ENCODE results near the gene MRPL53. TPM values are rescaled to one million over a fixed set of nuclear protein-coding genes. Genes with fewer than 3 reads are reported as not detected.

Gene MRPL53
- total and polyA plus RNA-seq, 4 donors, result 12.6 to 72.5 (median 36.1) TPM

DNA sequence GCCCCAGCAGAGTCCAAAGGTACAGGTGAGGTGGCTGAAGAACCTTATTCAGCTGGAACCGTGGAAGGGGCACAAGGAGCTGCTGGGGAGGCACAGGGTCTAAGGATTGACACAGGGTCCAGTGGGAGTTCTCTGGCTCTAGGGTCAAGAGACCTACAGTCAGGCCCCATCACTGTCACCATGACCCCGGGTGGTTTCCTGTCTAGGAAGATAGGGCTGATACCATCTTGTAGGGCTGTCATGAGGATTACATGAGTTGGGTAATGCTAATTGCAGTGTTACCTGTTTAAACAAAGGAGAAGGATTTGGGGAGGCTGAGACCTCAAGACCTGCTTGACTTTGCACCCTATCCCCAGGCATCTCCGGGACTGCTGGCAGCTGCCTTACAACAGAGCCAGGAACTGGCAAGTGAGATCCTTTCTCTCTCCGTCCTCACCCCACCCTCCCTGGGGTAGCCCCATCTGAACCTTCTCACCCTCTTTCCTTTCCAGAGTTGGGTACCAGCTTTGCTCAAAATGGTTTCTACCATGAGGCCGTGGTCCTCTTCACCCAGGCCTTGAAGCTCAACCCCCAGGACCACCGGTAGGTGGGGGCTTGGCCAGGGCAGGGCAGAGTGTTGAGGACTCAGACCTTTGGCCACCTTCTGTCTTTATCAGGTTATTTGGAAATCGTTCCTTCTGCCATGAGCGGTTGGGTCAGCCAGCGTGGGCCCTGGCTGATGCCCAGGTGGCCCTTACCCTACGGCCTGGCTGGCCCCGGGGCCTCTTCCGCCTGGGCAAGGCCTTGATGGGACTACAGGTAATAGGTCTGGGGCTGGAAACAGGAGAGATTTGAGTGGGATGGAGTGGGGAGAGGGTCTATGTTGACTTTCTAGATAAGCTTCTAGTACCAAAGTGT is 19.4 kb upstream of the MRPL53 start:
- peak overlapping the region; percentile 4 to 57 for H3K27ac ChIP-seq (ENCODE audit: low read depth in 1 of 2, low read length in 2 of 2)
- WGBS, result 45% methylated on average over 12 of the region's 12 CpGs

More for the DNA sequence above, 19.4 kb upstream of the MRPL53 start:
- Histone ChIP-seq H3K36me3 (ENCODE audit: control insufficient read depth in 4 of 4, insufficient read depth in 3 of 4, low read depth in 1 of 4, low read length in 3 of 4) (peaks cover 10 to 16% (median 14%) of the 10 kb centered on the region in 4 donors), H3K9me3 (ENCODE audit: control insufficient read depth in 4 of 4, low read length in 3 of 4) (no peaks in the 10 kb centered on the region), H3K27me3 (ENCODE audit: control insufficient read depth in 4 of 4, insufficient read depth in 4 of 4, low read length in 3 of 4) (no peaks in the 10 kb centered on the region), H3K4me3 (ENCODE audit: low read depth in 1 of 3, low read length in 3 of 3) (no peak overlapping the region), H3K9ac (ENCODE audit: low read depth in 1 of 2, low read length in 2 of 2) (no peak overlapping the region), H3K4me1 (ENCODE audit: control insufficient read depth in 4 of 4, insufficient read depth in 4 of 4, low read length in 3 of 4) (peaks cover 38 to 82% (median 65%) of the 10 kb centered on the region in 4 donors)
- no peak for DNase-seq (ENCODE audit: low spot score)
- TF ChIP-seq HNF4A (conservative IDR thresholded peaks at IDR 0.05), result peak; percentile 84 to 95
- TF ChIP-seq, protein P1, sequence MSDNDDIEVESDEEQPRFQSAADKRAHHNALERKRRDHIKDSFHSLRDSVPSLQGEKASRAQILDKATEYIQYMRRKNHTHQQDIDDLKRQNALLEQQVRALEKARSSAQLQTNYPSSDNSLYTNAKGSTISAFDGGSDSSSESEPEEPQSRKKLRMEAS (IDR thresholded peaks at IDR 0.05), result peak; percentile 84
- TF ChIP-seq, protein P2, sequence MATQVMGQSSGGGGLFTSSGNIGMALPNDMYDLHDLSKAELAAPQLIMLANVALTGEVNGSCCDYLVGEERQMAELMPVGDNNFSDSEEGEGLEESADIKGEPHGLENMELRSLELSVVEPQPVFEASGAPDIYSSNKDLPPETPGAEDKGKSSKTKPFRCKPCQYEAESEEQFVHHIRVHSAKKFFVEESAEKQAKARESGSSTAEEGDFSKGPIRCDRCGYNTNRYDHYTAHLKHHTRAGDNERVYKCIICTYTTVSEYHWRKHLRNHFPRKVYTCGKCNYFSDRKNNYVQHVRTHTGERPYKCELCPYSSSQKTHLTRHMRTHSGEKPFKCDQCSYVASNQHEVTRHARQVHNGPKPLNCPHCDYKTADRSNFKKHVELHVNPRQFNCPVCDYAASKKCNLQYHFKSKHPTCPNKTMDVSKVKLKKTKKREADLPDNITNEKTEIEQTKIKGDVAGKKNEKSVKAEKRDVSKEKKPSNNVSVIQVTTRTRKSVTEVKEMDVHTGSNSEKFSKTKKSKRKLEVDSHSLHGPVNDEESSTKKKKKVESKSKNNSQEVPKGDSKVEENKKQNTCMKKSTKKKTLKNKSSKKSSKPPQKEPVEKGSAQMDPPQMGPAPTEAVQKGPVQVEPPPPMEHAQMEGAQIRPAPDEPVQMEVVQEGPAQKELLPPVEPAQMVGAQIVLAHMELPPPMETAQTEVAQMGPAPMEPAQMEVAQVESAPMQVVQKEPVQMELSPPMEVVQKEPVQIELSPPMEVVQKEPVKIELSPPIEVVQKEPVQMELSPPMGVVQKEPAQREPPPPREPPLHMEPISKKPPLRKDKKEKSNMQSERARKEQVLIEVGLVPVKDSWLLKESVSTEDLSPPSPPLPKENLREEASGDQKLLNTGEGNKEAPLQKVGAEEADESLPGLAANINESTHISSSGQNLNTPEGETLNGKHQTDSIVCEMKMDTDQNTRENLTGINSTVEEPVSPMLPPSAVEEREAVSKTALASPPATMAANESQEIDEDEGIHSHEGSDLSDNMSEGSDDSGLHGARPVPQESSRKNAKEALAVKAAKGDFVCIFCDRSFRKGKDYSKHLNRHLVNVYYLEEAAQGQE (IDR thresholded peaks at IDR 0.05), result peak; percentile 44
- peak; percentile 67 for TF ChIP-seq HNF4G (IDR thresholded peaks at IDR 0.05)
- TF ChIP-seq FOXA2 (IDR thresholded peaks at IDR 0.05), result no peak
- TF ChIP-seq TAF1 (conservative IDR thresholded peaks at IDR 0.05), result no peak
- TF ChIP-seq GABPA (IDR thresholded peaks at IDR 0.05 in 1 of 2, conservative IDR thresholded peaks at IDR 0.05 in 1 of 2), result peak in 1 of 2 donors; percentile 74
- peak; percentile 15 to 28 for TF ChIP-seq RAD21 (IDR thresholded peaks at IDR 0.05)
- peak in 1 of 2 donors; percentile 39 for TF ChIP-seq EGR1 (IDR thresholded peaks at IDR 0.05; ENCODE audit: low read depth in 2 of 2)
- peak; percentile 89 to 91 for TF ChIP-seq RXRA (IDR thresholded peaks at IDR 0.05)
- TF ChIP-seq, protein P3, sequence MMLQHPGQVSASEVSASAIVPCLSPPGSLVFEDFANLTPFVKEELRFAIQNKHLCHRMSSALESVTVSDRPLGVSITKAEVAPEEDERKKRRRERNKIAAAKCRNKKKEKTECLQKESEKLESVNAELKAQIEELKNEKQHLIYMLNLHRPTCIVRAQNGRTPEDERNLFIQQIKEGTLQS (IDR thresholded peaks at IDR 0.05), result peak; percentile 24
- TF ChIP-seq, protein P4, sequence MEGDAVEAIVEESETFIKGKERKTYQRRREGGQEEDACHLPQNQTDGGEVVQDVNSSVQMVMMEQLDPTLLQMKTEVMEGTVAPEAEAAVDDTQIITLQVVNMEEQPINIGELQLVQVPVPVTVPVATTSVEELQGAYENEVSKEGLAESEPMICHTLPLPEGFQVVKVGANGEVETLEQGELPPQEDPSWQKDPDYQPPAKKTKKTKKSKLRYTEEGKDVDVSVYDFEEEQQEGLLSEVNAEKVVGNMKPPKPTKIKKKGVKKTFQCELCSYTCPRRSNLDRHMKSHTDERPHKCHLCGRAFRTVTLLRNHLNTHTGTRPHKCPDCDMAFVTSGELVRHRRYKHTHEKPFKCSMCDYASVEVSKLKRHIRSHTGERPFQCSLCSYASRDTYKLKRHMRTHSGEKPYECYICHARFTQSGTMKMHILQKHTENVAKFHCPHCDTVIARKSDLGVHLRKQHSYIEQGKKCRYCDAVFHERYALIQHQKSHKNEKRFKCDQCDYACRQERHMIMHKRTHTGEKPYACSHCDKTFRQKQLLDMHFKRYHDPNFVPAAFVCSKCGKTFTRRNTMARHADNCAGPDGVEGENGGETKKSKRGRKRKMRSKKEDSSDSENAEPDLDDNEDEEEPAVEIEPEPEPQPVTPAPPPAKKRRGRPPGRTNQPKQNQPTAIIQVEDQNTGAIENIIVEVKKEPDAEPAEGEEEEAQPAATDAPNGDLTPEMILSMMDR (IDR thresholded peaks at IDR 0.05; ENCODE audit: low read depth, low read length, missing input control), result no peak
- TF ChIP-seq FOXA1 (IDR thresholded peaks at IDR 0.05), result no peak
- TF ChIP-seq NR2F2 (IDR thresholded peaks at IDR 0.05), result no peak
- TF ChIP-seq, protein P5, sequence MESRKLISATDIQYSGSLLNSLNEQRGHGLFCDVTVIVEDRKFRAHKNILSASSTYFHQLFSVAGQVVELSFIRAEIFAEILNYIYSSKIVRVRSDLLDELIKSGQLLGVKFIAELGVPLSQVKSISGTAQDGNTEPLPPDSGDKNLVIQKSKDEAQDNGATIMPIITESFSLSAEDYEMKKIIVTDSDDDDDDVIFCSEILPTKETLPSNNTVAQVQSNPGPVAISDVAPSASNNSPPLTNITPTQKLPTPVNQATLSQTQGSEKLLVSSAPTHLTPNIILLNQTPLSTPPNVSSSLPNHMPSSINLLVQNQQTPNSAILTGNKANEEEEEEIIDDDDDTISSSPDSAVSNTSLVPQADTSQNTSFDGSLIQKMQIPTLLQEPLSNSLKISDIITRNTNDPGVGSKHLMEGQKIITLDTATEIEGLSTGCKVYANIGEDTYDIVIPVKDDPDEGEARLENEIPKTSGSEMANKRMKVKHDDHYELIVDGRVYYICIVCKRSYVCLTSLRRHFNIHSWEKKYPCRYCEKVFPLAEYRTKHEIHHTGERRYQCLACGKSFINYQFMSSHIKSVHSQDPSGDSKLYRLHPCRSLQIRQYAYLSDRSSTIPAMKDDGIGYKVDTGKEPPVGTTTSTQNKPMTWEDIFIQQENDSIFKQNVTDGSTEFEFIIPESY (IDR thresholded peaks at IDR 0.05), result peak; percentile 69
- TF ChIP-seq SP1 (IDR thresholded peaks at IDR 0.05), result peak; percentile 69
- peak; percentile 79 for TF ChIP-seq YY1 (IDR thresholded peaks at IDR 0.05)
- TF ChIP-seq JUND (IDR thresholded peaks at IDR 0.05), result peak in 1 of 2 donors; percentile 65
